IMR-90 (cell line): ENCODE data around the gene SLC39A11. TPM values are rescaled to one million over a fixed set of nuclear protein-coding genes. Genes with fewer than 3 reads are reported as not detected.

Source experiments
- ATAC-seq: fragments of 200-7000 bp; cut with Tn5 transposase; 2 replicates; pipeline ENCODE4 v1.9.1; 2020; ENCODE audit warnings: low read depth, mild to moderate bottlenecking, moderate library complexity
- BruUV-seq: library from RNA; stranded (reverse); fragments of 400-500 nt; replicated peaks from 2 replicates; lab custom pipeline; 2021; lab: Mats Ljungman, UMichigan
- CTCF ChIA-PET: fragments of 300-600 bp; formaldehyde crosslinking; extraction: SDS; loops from one replicate; lab custom pipeline; 2021; ENCODE audit warnings: antibody characterized with exemption; lab: Yijun Ruan, JAX
- POLR2A ChIA-PET: fragments of 300-600 bp; sonication (Branson Sonifier 250); formaldehyde crosslinking; loops from one replicate; lab custom pipeline; 2022; ENCODE audit warnings: antibody characterized with exemption; ENCODE audit not compliant: unreplicated experiment; lab: Charles Lee
- DNase-seq: peaks from one replicate; pipeline ENCODE4 v3.0.0; 2013
- H2AFZ ChIP-seq: replicated peaks from 2 replicates; pipeline ENCODE3; 2013; ENCODE audit warnings: low read length, mild to moderate bottlenecking; ENCODE audit not compliant: poor library complexity
- H2AK5ac ChIP-seq: 2 replicates; pipeline ENCODE4 v1.6.1; 2013; ENCODE audit warnings: low read depth, low read length, inconsistent platforms
- H2AK9ac ChIP-seq: replicated peaks from 2 replicates; pipeline ENCODE3; 2013; ENCODE audit warnings: mild to moderate bottlenecking, low read depth, low read length, moderate library complexity; ENCODE audit not compliant: poor library complexity
- H2BK120ac ChIP-seq: 2 replicates; pipeline ENCODE4 v1.6.1; 2013; ENCODE audit warnings: low read depth, low read length, inconsistent platforms
- H2BK15ac ChIP-seq: 3 replicates; pipeline ENCODE4 v1.6.1; 2013; ENCODE audit warnings: low read depth, low read length, inconsistent platforms
- H2BK20ac ChIP-seq: 2 replicates; pipeline ENCODE4 v1.6.1; 2013; ENCODE audit warnings: low read depth, mild to moderate bottlenecking, inconsistent platforms, low read length, moderate library complexity
- H2BK5ac ChIP-seq: 2 replicates; pipeline ENCODE4 v1.6.1; 2013; ENCODE audit warnings: mild to moderate bottlenecking, low read depth, low read length, inconsistent platforms; ENCODE audit not compliant: poor library complexity, severe bottlenecking
- H3K14ac ChIP-seq: replicated peaks from 2 replicates; pipeline ENCODE4 v1.6.1; 2013; ENCODE audit warnings: low read depth, low read length, inconsistent platforms
- H3K18ac ChIP-seq: 2 replicates; pipeline ENCODE4 v1.6.1; 2013; ENCODE audit warnings: low read depth, low read length, control low read depth
- H3K23ac ChIP-seq: 2 replicates; pipeline ENCODE4 v1.6.1; 2013; ENCODE audit warnings: low read depth, low read length, inconsistent platforms
- H3K27ac ChIP-seq: 2 replicates; pipeline ENCODE4 v1.5.1; 2013; ENCODE audit warnings: mild to moderate bottlenecking, control low read depth, low read length; ENCODE audit not compliant: insufficient read depth
- H3K27me3 ChIP-seq: 2 replicates; pipeline ENCODE4 v1.6.1; 2013; ENCODE audit warnings: low read length; ENCODE audit not compliant: control insufficient read depth, insufficient read depth
- H3K36me3 ChIP-seq: 2 replicates; pipeline ENCODE4 v1.6.1; 2013; ENCODE audit warnings: low read length, mixed read lengths; ENCODE audit not compliant: control insufficient read depth, insufficient read depth
- H3K4ac ChIP-seq: 2 replicates; pipeline ENCODE4 v1.6.1; 2013; ENCODE audit warnings: low read depth, low read length, inconsistent platforms
- H3K4me1 ChIP-seq: 2 replicates; pipeline ENCODE4 v1.6.1; 2013; ENCODE audit warnings: low read length, mixed read lengths; ENCODE audit not compliant: control insufficient read depth, insufficient read depth
- H3K4me2 ChIP-seq: 2 replicates; pipeline ENCODE4 v1.6.1; 2013; ENCODE audit warnings: low read depth, mild to moderate bottlenecking, control low read depth, low read length, moderate library complexity
- H3K4me3 ChIP-seq: 2 replicates; pipeline ENCODE4 v1.5.1; 2013; ENCODE audit warnings: low read depth, mild to moderate bottlenecking, control low read depth, low read length, moderate library complexity; ENCODE audit not compliant: insufficient read depth
- H3K56ac ChIP-seq: 2 replicates; pipeline ENCODE4 v1.6.1; 2013; ENCODE audit warnings: low read length, inconsistent platforms; ENCODE audit not compliant: insufficient read depth; ENCODE audit errors: extremely low read depth
- H3K79me1 ChIP-seq, 2 experiments: 2 replicates each; pipeline ENCODE4 v1.6.1; 2013; ENCODE audit warnings: low read length in 2 of 2, inconsistent platforms in 1 of 2, low read depth in 1 of 2
- H3K9ac ChIP-seq: 2 replicates; pipeline ENCODE4 v1.6.1; 2013; ENCODE audit warnings: low read depth, low read length, control low read depth
- H3K9me1 ChIP-seq: 2 replicates; pipeline ENCODE4 v1.6.1; 2013; ENCODE audit warnings: low read length, inconsistent platforms; ENCODE audit not compliant: insufficient read depth
- H3K9me3 ChIP-seq: 2 replicates; pipeline ENCODE4 v1.6.1; 2013; ENCODE audit warnings: low read length; ENCODE audit not compliant: control insufficient read depth, insufficient read depth
- H4K20me1 ChIP-seq: 2 replicates; pipeline ENCODE4 v1.6.1; 2013; ENCODE audit warnings: low read length, inconsistent platforms; ENCODE audit not compliant: insufficient read depth
- H4K5ac ChIP-seq: 2 replicates; pipeline ENCODE4 v1.6.1; 2013; ENCODE audit warnings: mild to moderate bottlenecking, low read depth, low read length, control low read depth
- H4K8ac ChIP-seq, 2 experiments: 2 replicates each; pipeline ENCODE4 v1.6.1; 2013; ENCODE audit warnings: low read depth in 2 of 2, low read length in 2 of 2, control low read depth in 1 of 2, inconsistent platforms in 1 of 2
- H4K91ac ChIP-seq: 2 replicates; pipeline ENCODE4 v1.6.1; 2013; ENCODE audit warnings: low read depth, low read length, inconsistent platforms; ENCODE audit not compliant: insufficient read depth
- BHLHE40 ChIP-seq: fragments of 150-350 bp; IDR thresholded peaks from 2 replicates; pipeline ENCODE4 v1.6.1; 2016; ENCODE audit warnings: mild to moderate bottlenecking, low read depth, low read length
- CEBPB ChIP-seq: IDR thresholded peaks from 2 replicates; pipeline ENCODE4 v1.6.1; 2012; ENCODE audit warnings: low read depth, low read length, improper control_type of control experiment
- FOS ChIP-seq: fragments of 150-350 bp; IDR thresholded peaks from 2 replicates; pipeline ENCODE4 v1.6.1; 2016; ENCODE audit warnings: low read depth, low read length
- MAFK ChIP-seq: IDR thresholded peaks from 2 replicates; pipeline ENCODE4 v1.6.1; 2012; ENCODE audit warnings: low read depth, low read length, improper control_type of control experiment
- MAZ ChIP-seq: IDR thresholded peaks from 2 replicates; pipeline ENCODE4 v1.6.1; 2012; ENCODE audit warnings: low read depth, mild to moderate bottlenecking, low read length, improper control_type of control experiment, moderate library complexity, borderline replicate concordance
- RFX5 ChIP-seq: IDR thresholded peaks from 2 replicates; pipeline ENCODE4 v1.8.0; 2012; ENCODE audit warnings: low read depth, mild to moderate bottlenecking, low read length, moderate library complexity
- WGBS, 2 experiments: methylation state at CpG; one replicate each; pipeline versions ENCODE4 v1.1.5 to v1.1.7; 2013; ENCODE audit warnings: missing lambda C conversion rate in 2 of 2; ENCODE audit not compliant: insufficient read length in 1 of 2; ENCODE audit errors: extremely low coverage in 2 of 2; 5-methylcytosine and 5-hydroxymethylcytosine counted together
- dilution Hi-C: fragments of 300-500 bp; cut with HindIII; formaldehyde crosslinking; loops from one replicate; pipeline ENCODE4 v1.14.3; 2018; ENCODE audit warnings: low sequenced_read_pairs; ENCODE audit not compliant: unreplicated experiment
- in situ Hi-C: fragments of 300-500 bp; cut with MboI; formaldehyde crosslinking; loops from 3 replicates; pipeline ENCODE4 v1.14.3; 2019; ENCODE audit warnings: low sequenced_read_pairs, inconsistent platforms, mixed read lengths
- intact Hi-C: fragments of 100-400 bp; cut with micrococcal nuclease; formaldehyde crosslinking; loops from 2 replicates; pipeline ENCODE4 v1.10.0; 2022
- polyA plus RNA-seq, 3 experiments: library from polyadenylated mRNA; depleted of rRNA; stranded (reverse); fragments of >200 nt; gene quantifications; 2 replicates each; pipeline ENCODE4 v1.2.3, GENCODE V29; 2012; ENCODE audit warnings: low replicate concordance in 1 of 3
- total RNA-seq: library from RNA; depleted of rRNA; stranded (reverse); fragments of >200 nt; gene quantifications from 2 replicates; pipeline ENCODE4 v1.2.3, GENCODE V29; 2012
- TF ChIP-seq, protein P1 (sequence below): fragments of 150-350 bp; IDR thresholded peaks from 2 replicates; pipeline ENCODE4 v1.6.1; 2017; ENCODE audit warnings: mild to moderate bottlenecking, antibody characterized with exemption, low read length, low read depth

Gene SLC39A11
- total and polyA plus RNA-seq, 2 of the 4 experiments (the other 2 are of a cell fraction): 8.8 to 14.3 TPM

- Histone ChIP-seq H3K9me1 (peaks cover 6% of the 10 kb centered on the region), H3K79me1 (no peaks in the 10 kb centered on the region; a peak in 1 of 4 replicates), H3K9ac (no peak overlapping the region), H3K18ac (no peak overlapping the region), H3K56ac (no peak overlapping the region), H3K4ac (no peak overlapping the region), H3K4me3 (no peak overlapping the region), H2BK15ac (no peak overlapping the region), H3K36me3 (0 out of 2 replicates have a peak, but pooled peaks cover 1% of the 10 kb centered on the region), H4K5ac (no peak overlapping the region), H3K27ac (no peak overlapping the region), H2BK120ac (no peak overlapping the region), H4K91ac (no peak overlapping the region), H3K14ac (no peak overlapping the region), H3K23ac (no peak overlapping the region), H3K9me3 (no peaks in the 10 kb centered on the region), H4K8ac (no peak overlapping the region), H2AFZ (no peak overlapping the region), H3K27me3 (no peaks in the 10 kb centered on the region), H2BK20ac (no peak overlapping the region), H2AK5ac (no peak overlapping the region), H3K4me1 (no peaks in the 10 kb centered on the region), H3K4me2 (no peak overlapping the region), H2BK5ac (no peak overlapping the region), H2AK9ac (no peak overlapping the region), H4K20me1 (no peaks in the 10 kb centered on the region; the same call in 1 of the 2 replicates)
- intact Hi-C loops (no loop called here), in situ Hi-C loops (no loop called here), dilution Hi-C loops (no loop called here)
- ChIA-PET CTCF (no interaction called here), POLR2A (no interaction called here)
- DNase-seq (no peak), ATAC-seq (no peak)
- TF ChIP-seq FOS: no peak
- no peak for TF ChIP-seq MAZ
- TF ChIP-seq BHLHE40: no peak
- TF ChIP-seq RFX5: no peak
- TF ChIP-seq, protein P1, sequence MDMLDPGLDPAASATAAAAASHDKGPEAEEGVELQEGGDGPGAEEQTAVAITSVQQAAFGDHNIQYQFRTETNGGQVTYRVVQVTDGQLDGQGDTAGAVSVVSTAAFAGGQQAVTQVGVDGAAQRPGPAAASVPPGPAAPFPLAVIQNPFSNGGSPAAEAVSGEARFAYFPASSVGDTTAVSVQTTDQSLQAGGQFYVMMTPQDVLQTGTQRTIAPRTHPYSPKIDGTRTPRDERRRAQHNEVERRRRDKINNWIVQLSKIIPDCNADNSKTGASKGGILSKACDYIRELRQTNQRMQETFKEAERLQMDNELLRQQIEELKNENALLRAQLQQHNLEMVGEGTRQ: no peak
- TF ChIP-seq MAFK: no peak
- no peak for TF ChIP-seq CEBPB
- no CpG with 5 or more reads among the region's 3 CpGs for WGBS, 2 experiments
- no TSS peak for BruUV-seq
These were observed 186.2 kb downstream of the SLC39A11 start for GRCh38 chr17:72906306-72906705.
